Measurements from ENCODE around the gene SLC66A1. TPM values are rescaled to one million over a fixed set of nuclear protein-coding genes. Genes with fewer than 3 reads are reported as not detected.

SLC66A1 gene
- total RNA-seq, 4 donors from 2014 or later: 10.0 to 16.5 (median 11.3) TPM

- TF ChIP-seq CTCF (IDR thresholded peaks at IDR 0.05) (no peak), POLR2AphosphoS5 (IDR thresholded peaks at IDR 0.05) (no peak), EP300 (IDR thresholded peaks at IDR 0.05) (no peak), POLR2A (IDR thresholded peaks at IDR 0.05; ENCODE audit: low read depth) (no peak)
- H3K9me3 ChIP-seq: no peaks in the 10 kb centered on the region
- no peak for DNase-seq (ENCODE audit: extremely low spot score)
- intact Hi-C loops (cut with DNase I): loop anchor here (10.0 kb wide), 1 partner anchor 53 kb away; the partner anchor contains the start of genes EMC1 and MRTO4
- 82% methylated on average over 3 of the region's 10 CpGs for WGBS
- no peak overlapping the region for H3K4me3 ChIP-seq
- peaks cover 21 to 58% (median 56%) of the 10 kb centered on the region in 4 donors for H3K36me3 ChIP-seq
- H3K27me3 ChIP-seq: no peaks in the 10 kb centered on the region
- peaks cover 11 to 31% (median 23%) of the 10 kb centered on the region in 4 donors for H3K4me1 ChIP-seq
- H3K27ac ChIP-seq (replicated peaks in 1 of 4): no peak overlapping the region
These were observed 4.2 kb upstream of the SLC66A1 start for GRCh38 chr1:19307794-19308508.

- DNase-seq (ENCODE audit: extremely low spot score): no peak
- intact Hi-C loops (cut with DNase I): loop anchor here (10.0 kb wide), 1 partner anchor 54 kb away; the partner anchor contains the start of genes EMC1 and MRTO4
- Histone ChIP-seq H3K27me3 (no peaks in the 10 kb centered on the region), H3K4me1 (peaks cover 17 to 37% (median 29%) of the 10 kb centered on the region in 4 donors), H3K36me3 (peaks cover 16 to 53% (median 51%) of the 10 kb centered on the region in 4 donors), H3K4me3 (no peak overlapping the region), H3K9me3 (no peaks in the 10 kb centered on the region), H3K27ac (replicated peaks in 1 of 4) (no peak overlapping the region)
- 93% methylated on average over 3 of the region's 3 CpGs for WGBS
- TF ChIP-seq POLR2A (IDR thresholded peaks at IDR 0.05; ENCODE audit: low read depth): no peak
- TF ChIP-seq POLR2AphosphoS5 (IDR thresholded peaks at IDR 0.05): no peak
- TF ChIP-seq CTCF (IDR thresholded peaks at IDR 0.05): no peak
- no peak for TF ChIP-seq EP300 (IDR thresholded peaks at IDR 0.05)
These were observed 3.6 kb upstream of the SLC66A1 start for GRCh38 chr1:19308509-19308907.

GRCh38 chr1:19309123-19309813 is 2.9 kb upstream of the SLC66A1 start:
- DNase-seq (ENCODE audit: extremely low spot score): no peak
- peaks cover 9 to 45% (median 43%) of the 10 kb centered on the region in 4 donors for H3K36me3 ChIP-seq
- H3K27ac ChIP-seq (replicated peaks in 1 of 4): no peak overlapping the region
- H3K27me3 ChIP-seq: no peaks in the 10 kb centered on the region
- intact Hi-C loops (cut with DNase I): loop anchor here (10.0 kb wide), 1 partner anchor 54 kb away; the partner anchor contains the start of genes EMC1 and MRTO4
- peaks cover 17 to 45% (median 36%) of the 10 kb centered on the region in 4 donors for H3K4me1 ChIP-seq
- TF ChIP-seq CTCF (IDR thresholded peaks at IDR 0.05): no peak
- TF ChIP-seq EP300 (IDR thresholded peaks at IDR 0.05): no peak
- TF ChIP-seq POLR2AphosphoS5 (IDR thresholded peaks at IDR 0.05): no peak
- no peak for TF ChIP-seq POLR2A (IDR thresholded peaks at IDR 0.05; ENCODE audit: low read depth)
- no peak overlapping the region for H3K4me3 ChIP-seq
- H3K9me3 ChIP-seq: no peaks in the 10 kb centered on the region
- WGBS: 80% methylated on average over 6 of the region's 6 CpGs

- intact Hi-C loops (cut with DNase I): no loop called here
- 84% methylated on average over 7 of the region's 7 CpGs for WGBS
- no peak for DNase-seq (ENCODE audit: extremely low spot score)
These were observed 2.1 kb upstream of the SLC66A1 start for GRCh38 chr1:19310061-19310460.

More at GRCh38 chr1:19310061-19310460, 2.1 kb upstream of the SLC66A1 start:
- no peak overlapping the region for H3K27ac ChIP-seq (replicated peaks in 1 of 4)
- no peak overlapping the region for H3K4me3 ChIP-seq
- peaks cover 17 to 50% (median 43%) of the 10 kb centered on the region in 4 donors for H3K4me1 ChIP-seq
- no peak for TF ChIP-seq POLR2A (IDR thresholded peaks at IDR 0.05; ENCODE audit: low read depth)
- no peak for TF ChIP-seq CTCF (IDR thresholded peaks at IDR 0.05)
- no peak for TF ChIP-seq EP300 (IDR thresholded peaks at IDR 0.05)
- TF ChIP-seq POLR2AphosphoS5 (IDR thresholded peaks at IDR 0.05): no peak
- peaks cover 5 to 37% (median 35%) of the 10 kb centered on the region in 4 donors for H3K36me3 ChIP-seq
- H3K9me3 ChIP-seq: no peaks in the 10 kb centered on the region
- no peaks in the 10 kb centered on the region for H3K27me3 ChIP-seq
